ENCODE data around the gene TAPT1.

- TF ChIP-seq CTCF (IDR thresholded peaks at IDR 0.05) (no peak), POLR2A (IDR thresholded peaks at IDR 0.05; ENCODE audit: low read length) (no peak), NR3C1 (IDR thresholded peaks at IDR 0.05) (no peak), MAFK (IDR thresholded peaks at IDR 0.05; ENCODE audit: partially characterized antibody) (no peak), USF2 (IDR thresholded peaks at IDR 0.05) (no peak), REST (IDR thresholded peaks at IDR 0.05) (no peak), EHMT2 (IDR thresholded peaks at IDR 0.05; ENCODE audit: low read depth) (no peak), PBX3 (IDR thresholded peaks at IDR 0.05) (no peak), ZFP36 (IDR thresholded peaks at IDR 0.05; ENCODE audit: borderline replicate concordance, partially characterized antibody) (no peak), CEBPB (IDR thresholded peaks at IDR 0.05) (no peak), HOXB5 (CRISPR knock-in tag; IDR thresholded peaks at IDR 0.05) (no peak), KDM1A (IDR thresholded peaks at IDR 0.05; ENCODE audit: low read depth) (no peak), SREBF2 (IDR thresholded peaks at IDR 0.05) (no peak), EP300 (IDR thresholded peaks at IDR 0.05) (no peak)
These were observed 33.1 kb upstream of the TAPT1 start for GRCh38 chr4:16259241-16259888.

Measured in A549 (cell line).